HepG2 (cell line): ENCODE data around the gene PAX7. TPM values are rescaled to one million over a fixed set of nuclear protein-coding genes. Genes with fewer than 3 reads are reported as not detected.

Experiments
- ATAC-seq: fragments of 200-7000 bp; cut with Tn5 transposase; 3 replicates; pipeline ENCODE4 v1.9.1; 2020; ENCODE audit warnings: mild to moderate bottlenecking, moderate library complexity
- BruUV-seq: library from RNA; stranded (reverse); fragments of 400-500 nt; replicated peaks from 2 replicates; lab custom pipeline; 2021; lab: Mats Ljungman, UMichigan
- CTCF ChIA-PET: fragments of 300-600 bp; formaldehyde crosslinking; extraction: SDS; loops from one replicate; lab custom pipeline; 2021; ENCODE audit warnings: low total read pairs, inconsistent platforms, low intra/inter-chr PET ratio; lab: Yijun Ruan, JAX
- POLR2A ChIA-PET: fragments of 350-600 bp; sonication (Branson Sonifier 250); formaldehyde crosslinking; loops from one replicate; lab custom pipeline; 2020; ENCODE audit warnings: antibody characterized with exemption, inconsistent platforms; lab: Yijun Ruan, JAX
- DNase-seq: peaks from one replicate; pipeline ENCODE4 v3.0.0-alpha.2; 2015; ENCODE audit warnings: low spot score
- FAIRE-seq: peaks from 3 replicates; lab custom pipeline; 2011; peaks lifted over from hg19 to GRCh38; lab: Jason Lieb, UNC
- H2AFZ ChIP-seq: one replicate; pipeline ENCODE4 v1.6.1; 2011; ENCODE audit warnings: low read length, inconsistent platforms
- H3K27ac ChIP-seq: fragments of 300-600 bp; 3 replicates; pipeline ENCODE4 v1.8.0; 2011; ENCODE audit warnings: mixed run types, mild to moderate bottlenecking, mixed read lengths, low read length, inconsistent platforms; ENCODE audit not compliant: insufficient read depth; ENCODE audit errors: extremely low read length
- H3K27me3 ChIP-seq, 2 experiments: fragments of 200-600 bp in 1 of 2; 2 replicates in 1 of 2; 3 replicates in 1 of 2; pipeline versions ENCODE4 v1.6.0 to v1.8.0; 2011; ENCODE audit warnings: low read length in 2 of 2, mild to moderate bottlenecking in 2 of 2, moderate library complexity in 2 of 2, inconsistent platforms in 1 of 2; ENCODE audit not compliant: insufficient read depth in 2 of 2, control insufficient read depth in 1 of 2
- H3K36me3 ChIP-seq, 2 experiments: fragments of 200-600 bp in 1 of 2; replicated peaks in 1 of 2; 2 replicates in 1 of 2; 3 replicates in 1 of 2; pipeline versions ENCODE4 v1.5.1 to v1.8.0; 2011; ENCODE audit warnings: low read length in 2 of 2, inconsistent platforms in 1 of 2; ENCODE audit not compliant: insufficient read depth in 2 of 2, control insufficient read depth in 1 of 2
- H3K4me1 ChIP-seq: 2 replicates; pipeline ENCODE4 v1.5.1; 2012; ENCODE audit warnings: low read length, inconsistent platforms; ENCODE audit not compliant: insufficient read depth
- H3K4me2 ChIP-seq: 2 replicates; pipeline ENCODE4 v1.6.0; 2011; ENCODE audit warnings: low read depth, low read length, inconsistent platforms
- H3K4me3 ChIP-seq, 3 experiments: fragments of 200-600 bp in 1 of 3; sonication (generic), shearing (Covaris generic) in 1 of 3; replicated peaks in 1 of 3; 2 replicates each; pipeline ENCODE4 v1.5.1; 2011 to 2016; ENCODE audit warnings: low read length in 3 of 3, inconsistent platforms in 2 of 3, low read depth in 2 of 3, mild to moderate bottlenecking in 2 of 3, control low read depth in 1 of 3, mixed read lengths in 1 of 3; ENCODE audit not compliant: insufficient read depth in 1 of 3
- H3K79me2 ChIP-seq: one replicate; pipeline ENCODE4 v1.6.1; 2011; ENCODE audit warnings: low read length, inconsistent platforms; ENCODE audit not compliant: insufficient read depth
- H3K9ac ChIP-seq: 2 replicates; pipeline ENCODE4 v1.6.0; 2011; ENCODE audit warnings: mild to moderate bottlenecking, low read depth, low read length, inconsistent platforms; ENCODE audit not compliant: insufficient read depth
- H3K9me3 ChIP-seq: 2 replicates; pipeline ENCODE4 v1.5.1; 2012; ENCODE audit warnings: mild to moderate bottlenecking, low read length
- H4K20me1 ChIP-seq: 2 replicates; pipeline ENCODE4 v1.6.0; 2011; ENCODE audit warnings: inconsistent platforms, mild to moderate bottlenecking, low read length, moderate library complexity; ENCODE audit not compliant: insufficient read depth
- CBX2 ChIP-seq, 2 experiments: fragments of 200-600 bp in 1 of 2; sonication (generic); formaldehyde crosslinking in 1 of 2; IDR thresholded peaks; 2 replicates each; pipeline versions ENCODE4 v1.7.0 to v1.8.1; 2018 to 2022; ENCODE audit warnings: low read depth in 2 of 2, low read length in 1 of 2, mild to moderate bottlenecking in 1 of 2, missing genetic modification reagents in 1 of 2
- ESRRA ChIP-seq: sonication (generic); formaldehyde crosslinking; IDR thresholded peaks from 2 replicates; pipeline ENCODE4 v1.5.1; 2020; ENCODE audit warnings: mild to moderate bottlenecking, low read depth, missing genetic modification reagents
- HOXD1 ChIP-seq: sonication (generic); formaldehyde crosslinking; IDR thresholded peaks from 2 replicates; pipeline ENCODE4 v1.5.0; 2020; ENCODE audit warnings: missing genetic modification reagents
- MYC ChIP-seq: sonication (generic); formaldehyde crosslinking; IDR thresholded peaks from 2 replicates; pipeline ENCODE4 v1.9.0; 2021; ENCODE audit warnings: missing genetic modification reagents, borderline replicate concordance
- TBP ChIP-seq: sonication (generic); formaldehyde crosslinking; IDR thresholded peaks from 2 replicates; pipeline ENCODE4 v1.5.0; 2020; ENCODE audit warnings: missing genetic modification reagents
- THAP11 ChIP-seq: IDR thresholded peaks from 2 replicates; pipeline ENCODE4 v1.6.1; 2016; ENCODE audit warnings: missing biosample characterization, missing genetic modification reagents
- ZNF331 ChIP-seq: sonication (generic); formaldehyde crosslinking; IDR thresholded peaks from 2 replicates; pipeline ENCODE4 v1.4.0; 2020; ENCODE audit warnings: missing genetic modification reagents
- ZNF607 ChIP-seq: sonication (generic); formaldehyde crosslinking; IDR thresholded peaks from 2 replicates; pipeline ENCODE4 v1.5.1; 2020; ENCODE audit warnings: missing genetic modification reagents, mild to moderate bottlenecking, borderline replicate concordance
- ZNF768 ChIP-seq: sonication (generic); formaldehyde crosslinking; IDR thresholded peaks from 2 replicates; pipeline ENCODE4 v1.4.0; 2020; ENCODE audit warnings: missing genetic modification reagents
- WGBS: methylation state at CpG from one replicate; pipeline ENCODE4 v1.1.6; 2017; ENCODE audit warnings: low lambda C conversion rate; 5-methylcytosine and 5-hydroxymethylcytosine counted together
- in situ Hi-C: cut with HindIII; loops from 2 replicates; pipeline ENCODE4 v1.10.0; 2017; ENCODE audit warnings: low pct_unique_long_range_greater_than_20kb; ENCODE audit not compliant: extremely low pct_ligation_motif_present
- intact Hi-C: fragments of 100-400 bp; cut with micrococcal nuclease; formaldehyde crosslinking; loops from one replicate; pipeline ENCODE4 v1.10.0; 2022; ENCODE audit not compliant: unreplicated experiment
- polyA plus RNA-seq, 8 experiments: library from polyadenylated mRNA; depleted of rRNA in 3 of 8; stranded (reverse) in 7 of 8; unstranded in 1 of 8; fragments of >200 nt; fragmentation: Illumina TruSeq in 4 of 8; extraction: Trizol in 4 of 8; gene quantifications; 2 replicates each; pipeline versions ENCODE4 v1.2.1 to v1.2.3, GENCODE V29; 2011 to 2016; ENCODE audit warnings: low read depth in 4 of 8, missing spikeins in 1 of 8, mixed read lengths in 1 of 8; ENCODE audit not compliant: insufficient read depth in 1 of 8
- total RNA-seq, 5 experiments: library from RNA; depleted of rRNA; stranded (reverse); fragments of >200 nt; fragmentation: Illumina TruSeq; extraction: Trizol; gene quantifications; 2 replicates each; pipeline ENCODE4 v1.2.3, GENCODE V29; 2016; ENCODE audit warnings: low read depth in 1 of 5
- TF ChIP-seq, protein P1 (sequence below): sonication (generic); formaldehyde crosslinking; IDR thresholded peaks from 2 replicates; pipeline ENCODE4 v1.9.0; 2021; ENCODE audit warnings: missing genetic modification reagents, borderline replicate concordance
- TF ChIP-seq, protein P2 (sequence below): sonication (generic); formaldehyde crosslinking; IDR thresholded peaks from 2 replicates; pipeline ENCODE4 v1.5.0; 2020; ENCODE audit warnings: mild to moderate bottlenecking, missing genetic modification reagents
- TF ChIP-seq, protein P3 (sequence below): sonication (generic); formaldehyde crosslinking; IDR thresholded peaks from 2 replicates; pipeline ENCODE4 v1.4.0; 2020; ENCODE audit warnings: missing genetic modification reagents, low read depth, mild to moderate bottlenecking, borderline replicate concordance
- TF ChIP-seq, protein P4 (sequence below): IDR thresholded peaks from 2 replicates; pipeline ENCODE4 v1.6.1; 2016; ENCODE audit warnings: low read depth

Gene PAX7
- total and polyA plus RNA-seq, 2 of the 13 experiments (the other 11 are each of a cell fraction or from before 2014, with no cell fraction given), result not detected

DNA sequence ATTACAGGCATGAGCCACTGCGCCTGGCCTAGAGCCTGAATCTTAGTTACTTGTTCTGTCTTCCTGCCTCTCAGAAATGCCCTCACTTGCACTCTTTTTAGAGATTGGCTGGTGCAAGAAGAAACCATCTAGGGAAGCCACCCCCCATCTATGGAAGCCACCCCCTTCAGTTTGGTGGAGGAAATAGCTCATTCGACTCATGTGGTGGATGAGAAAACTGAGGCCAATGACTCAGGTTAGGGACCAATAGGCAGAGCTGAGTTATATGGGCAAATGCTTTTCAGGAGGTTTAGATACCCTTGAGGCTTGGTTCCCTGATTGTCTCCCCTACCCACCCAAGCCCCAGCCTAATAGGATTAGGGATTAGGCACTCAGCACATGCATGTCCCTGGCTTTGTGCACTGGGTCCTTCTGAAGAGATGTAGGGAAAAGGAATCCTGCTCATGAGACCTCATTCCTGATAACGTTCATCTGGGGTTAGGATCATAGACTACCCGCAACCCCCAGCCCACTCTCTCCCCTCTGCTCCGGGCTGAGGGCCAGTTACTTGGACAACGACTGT, 77.1 kb downstream of the PAX7 start (continued):
- TF ChIP-seq, protein P1, sequence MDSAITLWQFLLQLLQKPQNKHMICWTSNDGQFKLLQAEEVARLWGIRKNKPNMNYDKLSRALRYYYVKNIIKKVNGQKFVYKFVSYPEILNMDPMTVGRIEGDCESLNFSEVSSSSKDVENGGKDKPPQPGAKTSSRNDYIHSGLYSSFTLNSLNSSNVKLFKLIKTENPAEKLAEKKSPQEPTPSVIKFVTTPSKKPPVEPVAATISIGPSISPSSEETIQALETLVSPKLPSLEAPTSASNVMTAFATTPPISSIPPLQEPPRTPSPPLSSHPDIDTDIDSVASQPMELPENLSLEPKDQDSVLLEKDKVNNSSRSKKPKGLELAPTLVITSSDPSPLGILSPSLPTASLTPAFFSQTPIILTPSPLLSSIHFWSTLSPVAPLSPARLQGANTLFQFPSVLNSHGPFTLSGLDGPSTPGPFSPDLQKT (CRISPR knock-in tag), result no peak
- no peak for TF ChIP-seq ZNF607 (CRISPR knock-in tag)
- TF ChIP-seq HOXD1, result no peak
- TF ChIP-seq THAP11, result no peak

DNA sequence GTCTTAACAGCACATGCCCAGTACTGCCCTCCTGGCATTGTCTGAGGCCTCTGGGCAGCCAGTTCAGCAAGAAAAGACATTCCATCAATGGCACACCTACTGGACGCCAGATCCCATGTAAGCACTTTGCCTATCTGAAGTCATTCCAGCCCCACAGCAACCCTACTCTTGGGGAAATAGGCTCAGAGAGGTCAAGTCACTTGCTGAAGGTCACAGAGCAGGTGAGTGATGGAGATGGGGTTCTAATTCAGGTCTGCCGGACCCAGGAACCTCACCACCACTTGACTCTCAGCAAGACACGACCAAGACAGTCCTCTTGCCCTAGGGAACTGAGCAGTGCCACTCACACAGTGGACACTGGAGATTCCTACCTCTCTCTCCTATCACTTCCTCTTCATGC, 79.4 kb downstream of the PAX7 start:
- H3K4me1 ChIP-seq, result no peaks in the 10 kb centered on the region
- ATAC-seq (no peak), FAIRE-seq (no peak), DNase-seq (no peak)
- no peaks in the 10 kb centered on the region for H3K9me3 ChIP-seq
- ChIA-PET CTCF (no interaction called here), POLR2A (no interaction called here)
- H3K27me3 ChIP-seq, result peaks cover 9 to 68% of the 10 kb centered on the region in 2 experiments
- TF ChIP-seq ZNF768 (CRISPR knock-in tag), result peak; percentile 69
- no peak for TF ChIP-seq ESRRA
- TF ChIP-seq MYC (CRISPR knock-in tag), result no peak
- TF ChIP-seq, protein P2, sequence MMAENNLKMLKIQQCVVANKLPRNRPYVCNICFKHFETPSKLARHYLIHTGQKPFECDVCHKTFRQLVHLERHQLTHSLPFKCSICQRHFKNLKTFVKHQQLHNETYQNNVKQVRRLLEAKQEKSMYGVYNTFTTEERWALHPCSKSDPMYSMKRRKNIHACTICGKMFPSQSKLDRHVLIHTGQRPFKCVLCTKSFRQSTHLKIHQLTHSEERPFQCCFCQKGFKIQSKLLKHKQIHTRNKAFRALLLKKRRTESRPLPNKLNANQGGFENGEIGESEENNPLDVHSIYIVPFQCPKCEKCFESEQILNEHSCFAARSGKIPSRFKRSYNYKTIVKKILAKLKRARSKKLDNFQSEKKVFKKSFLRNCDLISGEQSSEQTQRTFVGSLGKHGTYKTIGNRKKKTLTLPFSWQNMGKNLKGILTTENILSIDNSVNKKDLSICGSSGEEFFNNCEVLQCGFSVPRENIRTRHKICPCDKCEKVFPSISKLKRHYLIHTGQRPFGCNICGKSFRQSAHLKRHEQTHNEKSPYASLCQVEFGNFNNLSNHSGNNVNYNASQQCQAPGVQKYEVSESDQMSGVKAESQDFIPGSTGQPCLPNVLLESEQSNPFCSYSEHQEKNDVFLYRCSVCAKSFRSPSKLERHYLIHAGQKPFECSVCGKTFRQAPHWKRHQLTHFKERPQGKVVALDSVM, result no peak
- no peak for TF ChIP-seq ZNF331 (CRISPR knock-in tag)
- no peak for TF ChIP-seq CBX2 (IDR thresholded peaks at IDR 0.05; ENCODE audit: low read depth, low read length)
- TF ChIP-seq CBX2 (CRISPR knock-in tag; IDR thresholded peaks at IDR 0.05; ENCODE audit: low read depth), result no peak
- no peak for TF ChIP-seq TBP (CRISPR knock-in tag)
- TF ChIP-seq, protein P3, sequence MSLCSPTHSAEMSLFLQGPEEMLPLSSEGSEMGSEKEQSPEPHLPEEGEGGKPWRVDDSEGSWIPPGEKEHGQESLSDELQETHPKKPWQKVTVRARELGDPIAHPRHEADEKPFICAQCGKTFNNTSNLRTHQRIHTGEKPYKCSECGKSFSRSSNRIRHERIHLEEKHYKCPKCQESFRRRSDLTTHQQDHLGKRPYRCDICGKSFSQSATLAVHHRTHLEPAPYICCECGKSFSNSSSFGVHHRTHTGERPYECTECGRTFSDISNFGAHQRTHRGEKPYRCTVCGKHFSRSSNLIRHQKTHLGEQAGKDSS, result no peak
- TF ChIP-seq, protein P4, sequence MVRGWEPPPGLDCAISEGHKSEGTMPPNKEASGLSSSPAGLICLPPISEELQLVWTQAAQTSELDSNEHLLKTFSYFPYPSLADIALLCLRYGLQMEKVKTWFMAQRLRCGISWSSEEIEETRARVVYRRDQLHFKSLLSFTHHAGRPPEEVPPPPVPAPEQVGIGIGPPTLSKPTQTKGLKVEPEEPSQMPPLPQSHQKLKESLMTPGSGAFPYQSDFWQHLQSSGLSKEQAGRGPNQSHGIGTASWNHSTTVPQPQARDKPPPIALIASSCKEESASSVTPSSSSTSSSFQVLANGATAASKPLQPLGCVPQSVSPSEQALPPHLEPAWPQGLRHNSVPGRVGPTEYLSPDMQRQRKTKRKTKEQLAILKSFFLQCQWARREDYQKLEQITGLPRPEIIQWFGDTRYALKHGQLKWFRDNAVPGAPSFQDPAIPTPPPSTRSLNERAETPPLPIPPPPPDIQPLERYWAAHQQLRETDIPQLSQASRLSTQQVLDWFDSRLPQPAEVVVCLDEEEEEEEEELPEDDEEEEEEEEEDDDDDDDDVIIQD, result no peak
- BruUV-seq, result no TSS peak
- no peak overlapping the region for H3K27ac ChIP-seq
- no peaks in the 10 kb centered on the region; the same call in 1 of the 2 replicates for H4K20me1 ChIP-seq
- no peak overlapping the region for H3K9ac ChIP-seq
- H3K36me3 ChIP-seq, result no peaks in the 10 kb centered on the region
- no peaks in the 10 kb centered on the region for H3K79me2 ChIP-seq
- H3K4me2 ChIP-seq, result no peak overlapping the region
- no peak overlapping the region for H2AFZ ChIP-seq
- intact Hi-C loops (no loop called here), in situ Hi-C loops (no loop called here)
- no peak overlapping the region for H3K4me3 ChIP-seq
- 0% methylated on average over 1 of the region's 3 CpGs for WGBS
